ENCODE measurements around the gene MTUS2.

MTUS2 gene

DNA sequence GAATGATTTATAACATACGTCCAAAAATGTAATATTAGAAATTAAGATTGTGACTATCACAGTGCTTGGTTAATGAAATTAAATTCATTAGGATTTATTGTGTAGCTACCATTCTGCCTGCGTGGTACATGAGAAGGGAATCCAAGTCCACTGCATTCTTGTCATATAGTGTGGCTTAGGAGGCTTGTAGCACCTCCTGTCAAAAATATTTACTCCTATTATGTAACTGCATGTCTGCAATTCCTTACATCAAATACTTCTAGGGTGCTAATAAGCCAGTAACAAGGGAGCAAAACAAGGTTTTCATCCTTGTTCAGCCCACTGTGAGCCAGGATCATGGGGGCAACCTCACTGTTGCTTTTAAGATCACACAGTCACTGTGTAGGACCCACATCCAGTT is 576.3 kb downstream of the MTUS2 start:
- no peak overlapping the region for H3K4me3 Mint-ChIP-seq
- DNase-seq, result no peak
- no peaks in the 10 kb centered on the region for H3K4me1 Mint-ChIP-seq
- H3K27ac Mint-ChIP-seq, result no peak overlapping the region
- TF ChIP-seq CTCF (IDR thresholded peaks at IDR 0.05), result no peak
- H3K9me3 Mint-ChIP-seq, result no peaks in the 10 kb centered on the region
- H3K36me3 Mint-ChIP-seq (ENCODE audit: low read depth), result no peaks in the 10 kb centered on the region
- H3K27me3 Mint-ChIP-seq (ENCODE audit: low read depth, poor library complexity), result peaks cover 17% of the 10 kb centered on the region

DNA sequence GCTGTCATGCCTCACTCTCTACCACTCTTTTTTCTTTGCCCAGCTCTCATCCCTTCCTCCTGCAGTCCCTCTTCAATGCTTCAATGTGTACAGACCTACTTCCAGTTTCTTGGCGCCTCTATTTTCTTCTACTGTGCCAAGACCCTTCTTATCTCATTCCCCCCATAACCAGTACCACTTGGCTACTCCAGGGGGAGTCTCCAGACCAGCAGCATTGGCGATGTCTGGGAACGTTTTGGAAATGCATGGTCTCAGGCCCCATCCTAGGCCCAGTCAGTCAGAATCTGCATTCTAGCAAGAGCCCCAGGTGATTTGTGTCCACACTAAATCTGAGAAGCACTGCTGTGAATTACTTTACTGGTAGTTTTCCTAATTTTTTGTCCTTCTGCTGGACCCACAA is 577.1 kb downstream of the MTUS2 start:
- DNase-seq, result no peak
- Mint-ChIP-seq H3K27ac (no peak overlapping the region), H3K36me3 (ENCODE audit: low read depth) (no peaks in the 10 kb centered on the region), H3K27me3 (ENCODE audit: low read depth, poor library complexity) (peaks cover 17% of the 10 kb centered on the region), H3K9me3 (no peaks in the 10 kb centered on the region), H3K4me3 (no peak overlapping the region), H3K4me1 (peaks cover 3% of the 10 kb centered on the region)
- TF ChIP-seq CTCF (IDR thresholded peaks at IDR 0.05), result no peak

- no peak for DNase-seq
- TF ChIP-seq CTCF (IDR thresholded peaks at IDR 0.05), result no peak
- Mint-ChIP-seq H3K4me1 (peaks cover 5% of the 10 kb centered on the region), H3K9me3 (no peaks in the 10 kb centered on the region), H3K27me3 (ENCODE audit: low read depth, poor library complexity) (peaks cover 10% of the 10 kb centered on the region), H3K36me3 (ENCODE audit: low read depth) (no peaks in the 10 kb centered on the region), H3K27ac (no peak overlapping the region), H3K4me3 (no peak overlapping the region)
Observed at GRCh38 chr13:29402166-29402636, 582.1 kb downstream of the MTUS2 start.

DNA sequence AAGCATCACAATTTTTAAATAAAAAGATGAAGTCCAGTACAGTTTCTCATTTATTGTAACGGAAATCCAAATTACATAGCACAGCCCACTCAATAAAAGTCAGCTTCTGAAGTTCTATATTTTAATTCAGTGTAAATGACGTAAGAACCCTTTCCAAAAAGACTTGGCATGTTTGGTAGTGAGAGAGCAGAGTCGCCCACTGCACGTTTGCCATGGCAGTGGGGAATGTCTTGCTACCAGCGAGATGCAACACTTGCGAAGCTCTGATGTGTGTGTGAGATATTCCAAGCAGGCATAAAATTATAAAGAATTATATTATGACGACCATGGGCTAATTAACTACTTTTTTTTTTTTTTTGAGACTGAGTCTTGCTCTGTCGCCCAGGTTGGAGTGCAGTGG is 585.3 kb downstream of the MTUS2 start:
- Mint-ChIP-seq H3K4me3 (no peak overlapping the region), H3K27ac (peak overlapping the region; percentile 48), H3K4me1 (peaks cover 5% of the 10 kb centered on the region), H3K36me3 (ENCODE audit: low read depth) (no peaks in the 10 kb centered on the region), H3K9me3 (no peaks in the 10 kb centered on the region), H3K27me3 (ENCODE audit: low read depth, poor library complexity) (peaks cover 10% of the 10 kb centered on the region)
- DNase-seq, result no peak
- TF ChIP-seq CTCF (IDR thresholded peaks at IDR 0.05), result no peak

DNA sequence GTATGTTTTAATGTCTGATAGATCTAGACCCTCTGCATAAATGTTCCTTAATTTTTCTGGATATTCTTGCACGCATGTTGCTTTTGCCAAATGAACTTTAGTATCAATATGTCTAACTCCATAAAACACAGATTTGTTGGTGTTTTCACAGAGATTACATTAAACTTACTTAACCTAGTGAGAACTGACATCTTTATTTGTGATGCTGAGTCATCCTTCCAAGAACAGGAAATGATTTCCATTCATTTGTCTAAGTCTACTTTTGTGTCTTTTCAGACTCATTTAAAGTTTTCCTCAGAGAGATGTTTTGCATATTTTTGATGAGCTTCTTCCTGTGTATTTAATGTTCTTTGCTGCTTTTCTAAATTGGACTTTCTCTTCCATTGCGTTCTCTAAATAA is 591.3 kb downstream of the MTUS2 start:
- no peaks in the 10 kb centered on the region for H3K36me3 Mint-ChIP-seq (ENCODE audit: low read depth)
- H3K27ac Mint-ChIP-seq, result no peak overlapping the region
- H3K9me3 Mint-ChIP-seq, result peaks cover 29% of the 10 kb centered on the region
- no peak for TF ChIP-seq CTCF (IDR thresholded peaks at IDR 0.05)
- no peaks in the 10 kb centered on the region for H3K27me3 Mint-ChIP-seq (ENCODE audit: low read depth, poor library complexity)
- no peak for DNase-seq
- H3K4me3 Mint-ChIP-seq, result no peak overlapping the region
- no peaks in the 10 kb centered on the region for H3K4me1 Mint-ChIP-seq

DNA sequence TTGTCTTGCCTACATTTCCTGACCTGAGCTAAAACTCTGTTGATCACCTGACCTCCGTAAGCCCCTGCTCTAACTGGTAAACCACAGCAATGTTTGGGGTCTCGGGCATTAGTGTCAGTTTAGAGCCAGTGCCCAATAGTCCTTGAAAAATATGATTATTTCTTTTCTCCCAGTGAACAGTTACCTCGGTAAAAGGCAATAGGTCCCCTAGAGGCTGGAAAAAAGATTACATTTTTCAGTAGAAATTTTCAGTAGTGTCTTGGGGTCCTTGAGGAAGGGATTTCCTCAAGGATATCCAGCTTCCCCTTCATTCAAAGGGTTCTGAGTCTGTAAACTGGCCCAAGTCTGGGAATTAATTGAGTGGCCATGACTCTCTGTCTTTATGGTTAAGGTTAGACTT is 597.9 kb downstream of the MTUS2 start:
- H3K27me3 Mint-ChIP-seq (ENCODE audit: low read depth, poor library complexity), result no peaks in the 10 kb centered on the region
- no peak overlapping the region for H3K27ac Mint-ChIP-seq
- no peaks in the 10 kb centered on the region for H3K36me3 Mint-ChIP-seq (ENCODE audit: low read depth)
- peaks cover 9% of the 10 kb centered on the region for H3K9me3 Mint-ChIP-seq
- H3K4me3 Mint-ChIP-seq, result no peak overlapping the region
- H3K4me1 Mint-ChIP-seq, result no peaks in the 10 kb centered on the region
- peak; percentile 23 for TF ChIP-seq CTCF (IDR thresholded peaks at IDR 0.05)
- DNase-seq, result no peak
